Gastrocnemius medialis (tissue), 4 donors: ENCODE data around the gene HMG20A.

ENCODE experiments used
- POLR2A ChIP-seq, 2 donors: fragments of 450-650 bp; IDR thresholded peaks; one replicate each; pipeline ENCODE4 v1.6.1; 2017; ENCODE audit warnings: antibody characterized with exemption in 2 of 2, mild to moderate bottlenecking in 2 of 2, moderate library complexity in 2 of 2
- TF ChIP-seq, protein P1 (sequence below), 5 experiments: fragments of 450-650 bp in 3 of 5; fragments of 200-600 bp in 2 of 5; sonication (generic) in 2 of 5; IDR thresholded peaks in 4 of 5; conservative IDR thresholded peaks in 1 of 5; 1 replicate in 4 of 5; 2 replicates in 1 of 5; pipeline ENCODE4 v1.5.1; 2016 to 2019; ENCODE audit warnings: antibody characterized with exemption in 5 of 5, mild to moderate bottlenecking in 3 of 5, moderate library complexity in 3 of 5

DNA sequence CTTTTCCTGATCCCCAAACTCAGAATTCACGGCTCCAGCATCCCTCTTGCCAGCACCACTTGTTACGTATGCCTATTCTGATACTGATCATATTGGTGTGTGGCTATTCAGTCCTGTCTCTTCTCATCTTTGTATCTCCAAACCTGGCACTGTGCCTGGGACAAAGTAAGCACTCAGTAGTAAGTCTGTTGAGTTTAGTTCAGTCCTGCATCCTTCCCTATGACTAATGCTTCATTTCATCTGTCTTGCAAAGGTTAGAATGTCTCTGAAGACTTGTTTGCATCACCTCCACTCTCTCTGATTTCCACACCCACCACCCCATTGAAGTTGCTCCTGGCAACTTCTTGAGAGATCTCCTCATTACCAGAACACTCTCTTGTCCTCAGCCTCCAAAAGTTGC is 80.3 kb downstream of the HMG20A start:
- TF ChIP-seq, protein P1, sequence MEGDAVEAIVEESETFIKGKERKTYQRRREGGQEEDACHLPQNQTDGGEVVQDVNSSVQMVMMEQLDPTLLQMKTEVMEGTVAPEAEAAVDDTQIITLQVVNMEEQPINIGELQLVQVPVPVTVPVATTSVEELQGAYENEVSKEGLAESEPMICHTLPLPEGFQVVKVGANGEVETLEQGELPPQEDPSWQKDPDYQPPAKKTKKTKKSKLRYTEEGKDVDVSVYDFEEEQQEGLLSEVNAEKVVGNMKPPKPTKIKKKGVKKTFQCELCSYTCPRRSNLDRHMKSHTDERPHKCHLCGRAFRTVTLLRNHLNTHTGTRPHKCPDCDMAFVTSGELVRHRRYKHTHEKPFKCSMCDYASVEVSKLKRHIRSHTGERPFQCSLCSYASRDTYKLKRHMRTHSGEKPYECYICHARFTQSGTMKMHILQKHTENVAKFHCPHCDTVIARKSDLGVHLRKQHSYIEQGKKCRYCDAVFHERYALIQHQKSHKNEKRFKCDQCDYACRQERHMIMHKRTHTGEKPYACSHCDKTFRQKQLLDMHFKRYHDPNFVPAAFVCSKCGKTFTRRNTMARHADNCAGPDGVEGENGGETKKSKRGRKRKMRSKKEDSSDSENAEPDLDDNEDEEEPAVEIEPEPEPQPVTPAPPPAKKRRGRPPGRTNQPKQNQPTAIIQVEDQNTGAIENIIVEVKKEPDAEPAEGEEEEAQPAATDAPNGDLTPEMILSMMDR (IDR thresholded peaks at IDR 0.05 in 4 of 5, conservative IDR thresholded peaks at IDR 0.05 in 1 of 5): no peak
- no peak for TF ChIP-seq POLR2A (IDR thresholded peaks at IDR 0.05)
